GM12875 (cell line): ENCODE measurements around the gene ICOS.
"Not testable (repeated sequence)": the region's sequence is repeated elsewhere in the genome, so short reads cannot be mapped to it uniquely, and the experiment has no call there.

Experiments used
- H3K4me3 ChIP-seq: one replicate; pipeline ENCODE4 v1.5.1; 2011; ENCODE audit warnings: low read depth, low read length, control low read depth
- CTCF ChIP-seq: IDR thresholded peaks from 2 replicates; pipeline ENCODE4 v1.5.1; 2011; ENCODE audit warnings: low read depth, mild to moderate bottlenecking, control low read depth, inconsistent platforms, low read length, moderate library complexity, borderline replicate concordance; ENCODE audit not compliant: insufficient read depth

Gene ICOS

GRCh38 chr2:203914546-203915182 is 21.9 kb upstream of the ICOS start:
- no peak for TF ChIP-seq CTCF
- H3K4me3 ChIP-seq, result no peak overlapping the region

GRCh38 chr2:203915256-203915655 is 21.3 kb upstream of the ICOS start:
- no peak for TF ChIP-seq CTCF
- no peak overlapping the region for H3K4me3 ChIP-seq

GRCh38 chr2:203916756-203917155 is 19.8 kb upstream of the ICOS start:
- TF ChIP-seq CTCF, result no peak
- H3K4me3 ChIP-seq, result no peak overlapping the region

GRCh38 chr2:203918264-203918663 is 18.3 kb upstream of the ICOS start:
- no peak overlapping the region for H3K4me3 ChIP-seq
- TF ChIP-seq CTCF, result no peak

GRCh38 chr2:203918839-203919238 is 17.7 kb upstream of the ICOS start:
- TF ChIP-seq CTCF, result no peak
- H3K4me3 ChIP-seq, result no peak overlapping the region

- TF ChIP-seq CTCF, result no peak
- H3K4me3 ChIP-seq, result no peak overlapping the region
Observed at GRCh38 chr2:203925512-203926158, 10.9 kb upstream of the ICOS start.

GRCh38 chr2:203928849-203929248 is 7.7 kb upstream of the ICOS start:
- no peak overlapping the region for H3K4me3 ChIP-seq
- 0 out of 2 replicates have a peak, but pooled peaks have one; percentile 20 for TF ChIP-seq CTCF

GRCh38 chr2:203931262-203931661 is 5.3 kb upstream of the ICOS start:
- H3K4me3 ChIP-seq, result not testable (repeated sequence)
